Measurements from ENCODE around the gene UGT2A2.

The UGT2A2 gene

GRCh38 chr4:69583543-69583942, 55.9 kb downstream of the UGT2A2 start:
- ATAC-seq: no peak
- TF ChIP-seq CREB5 (CRISPR knock-in tag; IDR thresholded peaks at IDR 0.05; ENCODE audit: low read depth) (no peak), POU6F1 (CRISPR knock-in tag; IDR thresholded peaks at IDR 0.05; ENCODE audit: borderline replicate concordance, low read depth) (no peak), CSRNP3 (CRISPR knock-in tag; IDR thresholded peaks at IDR 0.05) (no peak), ZFP3 (CRISPR knock-in tag; IDR thresholded peaks at IDR 0.05) (no peak), ARNTL (CRISPR knock-in tag; IDR thresholded peaks at IDR 0.05; ENCODE audit: borderline replicate concordance, low read depth) (no peak), GLIS3 (CRISPR knock-in tag; IDR thresholded peaks at IDR 0.05) (no peak), TCF4 (CRISPR knock-in tag; IDR thresholded peaks at IDR 0.05; ENCODE audit: borderline replicate concordance) (no peak), ZFP30 (CRISPR knock-in tag; IDR thresholded peaks at IDR 0.05) (no peak), PPARA (CRISPR knock-in tag; IDR thresholded peaks at IDR 0.05; ENCODE audit: borderline replicate concordance) (no peak), ZC3H10 (CRISPR knock-in tag; IDR thresholded peaks at IDR 0.05) (no peak), BACH2 (CRISPR knock-in tag; IDR thresholded peaks at IDR 0.05; ENCODE audit: borderline replicate concordance) (no peak), SNAI2 (CRISPR knock-in tag; IDR thresholded peaks at IDR 0.05) (no peak), ISL1 (CRISPR knock-in tag; IDR thresholded peaks at IDR 0.05) (no peak)

GRCh38 chr4:69577245-69577644, 62.2 kb downstream of the UGT2A2 start:
- no peak for ATAC-seq
- TF ChIP-seq CREB5 (CRISPR knock-in tag; IDR thresholded peaks at IDR 0.05; ENCODE audit: low read depth) (no peak), POU6F1 (CRISPR knock-in tag; IDR thresholded peaks at IDR 0.05; ENCODE audit: borderline replicate concordance, low read depth) (no peak), TOX (CRISPR knock-in tag; IDR thresholded peaks at IDR 0.05; ENCODE audit: borderline replicate concordance) (no peak), ZNF8 (CRISPR knock-in tag; IDR thresholded peaks at IDR 0.05) (no peak), PATZ1 (CRISPR knock-in tag; IDR thresholded peaks at IDR 0.05; ENCODE audit: borderline replicate concordance) (no peak), ZNF565 (CRISPR knock-in tag; conservative IDR thresholded peaks at IDR 0.05; ENCODE audit: low read depth) (no peak)

- TF ChIP-seq ZFP30 (CRISPR knock-in tag; IDR thresholded peaks at IDR 0.05): no peak
- no peak for TF ChIP-seq TCF4 (CRISPR knock-in tag; IDR thresholded peaks at IDR 0.05; ENCODE audit: borderline replicate concordance)
- TF ChIP-seq CSRNP3 (CRISPR knock-in tag; IDR thresholded peaks at IDR 0.05): no peak
- TF ChIP-seq PPARA (CRISPR knock-in tag; IDR thresholded peaks at IDR 0.05; ENCODE audit: borderline replicate concordance): no peak
- TF ChIP-seq ISL1 (CRISPR knock-in tag; IDR thresholded peaks at IDR 0.05): no peak
- TF ChIP-seq ZC3H10 (CRISPR knock-in tag; IDR thresholded peaks at IDR 0.05): no peak
- no peak for TF ChIP-seq TOX (CRISPR knock-in tag; IDR thresholded peaks at IDR 0.05; ENCODE audit: borderline replicate concordance)
- TF ChIP-seq OSR1 (CRISPR knock-in tag; IDR thresholded peaks at IDR 0.05): no peak
These were observed 63.1 kb downstream of the UGT2A2 start for GRCh38 chr4:69576251-69576877.

More at GRCh38 chr4:69576251-69576877, 63.1 kb downstream of the UGT2A2 start:
- ATAC-seq: no peak

Data from SK-N-SH treated with all-trans-retinoic acid at 6 μM for 48 hours (cell line).